GM12873 (cell line): ENCODE data around the gene C2CD3.

Experiments used
- CTCF ChIP-seq: IDR thresholded peaks from 2 replicates; pipeline ENCODE4 v1.5.1; 2012; ENCODE audit warnings: low read depth, mild to moderate bottlenecking, moderate library complexity, low read length, control low read depth; ENCODE audit not compliant: insufficient read depth; ENCODE audit errors: missing control alignments

Gene C2CD3

DNA sequence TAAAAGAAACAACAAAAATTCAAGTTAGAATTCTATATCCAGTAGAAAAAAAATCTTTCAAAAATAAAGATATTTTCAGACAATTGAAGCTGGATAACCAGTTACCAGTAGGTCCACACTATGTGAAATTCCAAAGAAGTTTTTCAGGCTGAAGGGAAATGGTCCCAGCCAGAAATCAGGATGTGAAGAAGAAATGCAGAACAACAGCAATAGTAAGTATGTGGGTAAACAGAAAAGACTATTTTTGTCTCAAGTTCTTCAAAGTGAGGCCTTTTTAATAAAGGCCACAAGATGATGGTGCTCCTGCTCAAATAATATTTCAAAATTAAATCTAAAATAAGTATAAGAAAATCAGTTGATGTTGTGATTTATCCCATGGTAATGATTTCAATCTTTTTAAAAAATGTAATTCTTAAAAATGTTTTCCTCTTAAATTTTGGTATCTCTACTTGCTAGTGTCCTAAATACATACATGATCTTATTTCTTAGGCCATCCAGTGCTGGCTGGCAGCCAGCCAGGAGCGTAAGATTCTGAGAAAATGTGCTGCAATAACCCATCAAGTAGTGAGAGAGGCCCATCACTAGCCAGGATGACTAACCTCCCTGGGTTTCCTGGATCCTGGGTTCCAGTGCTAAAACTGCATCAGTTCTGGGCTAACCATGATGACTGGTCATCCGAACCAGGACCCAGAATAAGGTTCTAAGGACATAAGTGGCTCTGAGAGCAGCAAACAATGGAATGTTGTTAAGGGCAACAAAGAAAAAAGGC, 146.4 kb downstream of the C2CD3 start:
- TF ChIP-seq CTCF, result no peak

GRCh38 chr11:74023276-74023675, 147.5 kb downstream of the C2CD3 start:
- TF ChIP-seq CTCF, result no peak

GRCh38 chr11:74022546-74022945, 148.3 kb downstream of the C2CD3 start:
- TF ChIP-seq CTCF, result no peak

GRCh38 chr11:74021998-74022397, 148.8 kb downstream of the C2CD3 start:
- TF ChIP-seq CTCF, result no peak

- TF ChIP-seq CTCF, result no peak
Measured at GRCh38 chr11:74020539-74020938, 150.3 kb downstream of the C2CD3 start.

DNA sequence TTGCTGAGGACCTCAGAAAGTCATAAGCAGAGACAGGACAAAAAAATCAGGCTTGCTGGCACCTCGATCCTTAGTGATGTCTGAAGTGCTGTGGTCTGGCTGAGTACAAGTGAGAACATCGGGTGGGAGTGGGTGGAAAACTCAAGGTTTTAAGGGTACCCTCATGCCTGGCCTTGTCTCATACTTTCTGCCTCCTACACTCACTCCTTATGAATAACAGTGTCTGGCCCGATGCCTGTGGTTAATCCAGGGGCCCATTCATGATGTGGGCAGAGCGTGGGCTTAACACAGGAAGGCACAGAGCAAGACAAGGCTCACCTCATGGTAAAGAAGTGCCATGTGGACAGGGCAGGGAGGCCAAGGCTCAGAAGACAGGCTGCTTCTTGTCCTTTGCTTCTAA, 150.9 kb downstream of the C2CD3 start:
- no peak for TF ChIP-seq CTCF

GRCh38 chr11:74019104-74019738, 151.6 kb downstream of the C2CD3 start:
- no peak for TF ChIP-seq CTCF
